ENCODE measurements around the gene PNMA8A. TPM values are rescaled to one million over a fixed set of nuclear protein-coding genes. Genes with fewer than 3 reads are reported as not detected.

PNMA8A gene
- polyA plus RNA-seq, 1 donor from 2014 or later = 234 TPM

DNA sequence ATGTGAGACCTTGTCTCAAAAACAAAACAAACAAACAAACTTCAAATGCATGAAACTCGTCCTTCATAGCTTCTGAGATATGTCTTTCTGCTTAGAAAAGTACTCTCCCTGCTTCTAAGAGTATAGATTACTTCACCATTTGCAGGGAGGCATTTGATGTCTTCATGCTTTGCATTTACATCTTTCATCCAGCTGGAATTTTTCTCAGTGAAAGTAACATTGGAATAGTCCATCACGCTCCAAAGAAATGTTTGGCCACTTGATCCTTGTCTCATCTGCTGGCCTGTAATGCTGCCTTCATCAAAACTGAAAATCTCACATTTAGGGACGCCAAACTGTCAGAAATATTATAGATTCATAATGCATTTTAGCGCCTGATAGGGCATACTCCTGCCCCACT, 19.2 kb downstream of the PNMA8A start:
- Histone ChIP-seq H3K9me2 (ENCODE audit: insufficient read depth, low read length) (no peaks in the 10 kb centered on the region), H2AFZ (ENCODE audit: low read depth, low read length) (no peak overlapping the region), H3K27ac (ENCODE audit: low read length) (no peak overlapping the region), H3K79me2 (replicated peaks; ENCODE audit: insufficient read depth, low read length) (no peaks in the 10 kb centered on the region), H4K20me1 (ENCODE audit: insufficient read depth) (no peaks in the 10 kb centered on the region), H3K36me3 (ENCODE audit: insufficient read depth, low read length) (no peaks in the 10 kb centered on the region), H3F3A (ENCODE audit: insufficient read depth, low read length, poor library complexity, severe bottlenecking) (no peaks in the 10 kb centered on the region), H3K4me2 (ENCODE audit: low read length) (no peak overlapping the region), H3K4me3 (ENCODE audit: low read length) (no peak overlapping the region), H3K27me3 (ENCODE audit: insufficient read depth, low read depth, low read length) (no peaks in the 10 kb centered on the region), H3K9ac (ENCODE audit: low read length) (no peak overlapping the region), H3K9me3 (ENCODE audit: low read length) (no peaks in the 10 kb centered on the region)
- TF ChIP-seq MXI1 (conservative IDR thresholded peaks at IDR 0.05; ENCODE audit: poor library complexity, severe bottlenecking) (no peak), EP300 (conservative IDR thresholded peaks at IDR 0.05; ENCODE audit: poor library complexity, severe bottlenecking) (no peak), EZH2 (IDR thresholded peaks at IDR 0.05; ENCODE audit: borderline replicate concordance, insufficient read depth, low read length, poor library complexity, severe bottlenecking) (no peak)

DNA sequence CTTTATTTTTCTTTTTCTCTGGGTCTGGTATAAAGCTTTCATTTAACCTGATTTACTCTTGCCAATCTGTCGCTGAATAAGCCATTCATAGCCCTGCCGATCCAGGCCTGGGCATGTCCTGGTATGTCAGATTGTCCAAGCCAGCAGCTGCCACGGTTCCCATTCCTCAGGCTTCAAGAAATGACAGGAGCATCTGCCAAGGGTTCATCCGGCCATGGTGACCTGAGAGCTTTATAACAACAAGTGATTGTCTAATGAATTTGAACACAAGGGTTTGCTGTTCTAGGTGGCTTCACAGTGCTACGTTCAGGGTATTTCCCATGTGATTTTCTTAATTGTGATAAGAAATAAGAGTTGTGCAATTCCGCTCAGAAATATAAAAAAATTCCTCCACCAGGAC, 20.0 kb downstream of the PNMA8A start:
- Histone ChIP-seq H3K9me2 (ENCODE audit: insufficient read depth, low read length) (no peaks in the 10 kb centered on the region), H3K4me2 (ENCODE audit: low read length) (no peak overlapping the region), H3K79me2 (replicated peaks; ENCODE audit: insufficient read depth, low read length) (no peaks in the 10 kb centered on the region), H2AFZ (ENCODE audit: low read depth, low read length) (no peak overlapping the region), H3K4me3 (ENCODE audit: low read length) (no peak overlapping the region), H3K27ac (ENCODE audit: low read length) (no peak overlapping the region), H3K9ac (ENCODE audit: low read length) (no peak overlapping the region), H3K9me3 (ENCODE audit: low read length) (no peaks in the 10 kb centered on the region), H3F3A (ENCODE audit: insufficient read depth, low read length, poor library complexity, severe bottlenecking) (no peaks in the 10 kb centered on the region), H4K20me1 (ENCODE audit: insufficient read depth) (no peaks in the 10 kb centered on the region), H3K36me3 (ENCODE audit: insufficient read depth, low read length) (no peaks in the 10 kb centered on the region), H3K27me3 (ENCODE audit: insufficient read depth, low read depth, low read length) (no peaks in the 10 kb centered on the region)
- TF ChIP-seq EP300 (conservative IDR thresholded peaks at IDR 0.05; ENCODE audit: poor library complexity, severe bottlenecking) = no peak
- TF ChIP-seq REST (IDR thresholded peaks at IDR 0.05; ENCODE audit: borderline replicate concordance) = no peak
- TF ChIP-seq RAD21 (conservative IDR thresholded peaks at IDR 0.05) = no peak

DNA sequence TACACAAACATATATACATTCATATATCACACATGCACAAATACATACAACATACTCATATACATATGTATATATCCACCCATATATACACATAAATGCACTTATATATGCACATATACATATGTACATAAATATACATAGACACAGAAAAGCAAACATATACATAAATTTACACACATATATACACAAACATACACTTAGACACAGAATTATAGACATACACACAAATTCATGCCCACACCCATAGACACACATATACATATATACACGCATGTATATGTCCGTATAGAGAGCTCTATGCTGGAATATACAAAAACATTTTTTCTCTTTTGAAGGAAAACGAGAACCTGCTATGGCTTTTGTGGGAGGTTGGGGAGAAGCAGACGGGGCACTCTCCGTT, 20.6 kb downstream of the PNMA8A start:
- Histone ChIP-seq H3K27me3 (ENCODE audit: insufficient read depth, low read depth, low read length) (no peaks in the 10 kb centered on the region), H4K20me1 (ENCODE audit: insufficient read depth) (no peaks in the 10 kb centered on the region), H3K9ac (ENCODE audit: low read length) (no peak overlapping the region), H2AFZ (ENCODE audit: low read depth, low read length) (no peak overlapping the region), H3K27ac (ENCODE audit: low read length) (no peak overlapping the region), H3K4me3 (ENCODE audit: low read length) (no peak overlapping the region), H3F3A (ENCODE audit: insufficient read depth, low read length, poor library complexity, severe bottlenecking) (no peaks in the 10 kb centered on the region), H3K4me2 (ENCODE audit: low read length) (no peak overlapping the region), H3K9me2 (ENCODE audit: insufficient read depth, low read length) (no peaks in the 10 kb centered on the region), H3K36me3 (ENCODE audit: insufficient read depth, low read length) (no peaks in the 10 kb centered on the region), H3K9me3 (ENCODE audit: low read length) (no peaks in the 10 kb centered on the region), H3K79me2 (replicated peaks; ENCODE audit: insufficient read depth, low read length) (no peaks in the 10 kb centered on the region)
- TF ChIP-seq RAD21 (conservative IDR thresholded peaks at IDR 0.05) (no peak), MXI1 (conservative IDR thresholded peaks at IDR 0.05; ENCODE audit: poor library complexity, severe bottlenecking) (no peak), CTCF (IDR thresholded peaks at IDR 0.05; ENCODE audit: poor library complexity, severe bottlenecking) (no peak), EP300 (conservative IDR thresholded peaks at IDR 0.05; ENCODE audit: poor library complexity, severe bottlenecking) (no peak), SMC3 (conservative IDR thresholded peaks at IDR 0.05; ENCODE audit: poor library complexity) (no peak), REST (IDR thresholded peaks at IDR 0.05; ENCODE audit: borderline replicate concordance) (no peak), TAF1 (IDR thresholded peaks at IDR 0.05; ENCODE audit: low read depth) (no peak), POLR2AphosphoS5 (IDR thresholded peaks at IDR 0.05) (no peak)

All from neural cell (in vitro differentiated cells).